GM21576 (cell line): ENCODE results near the gene CAV3.

ENCODE experiments used
- ATAC-seq: cut with Tn5 transposase; IDR thresholded peaks from one replicate; pipeline ENCODE4 v1.9.1; 2021; ENCODE audit warnings: mild to moderate bottlenecking, moderate library complexity; ENCODE audit not compliant: unreplicated experiment

Gene CAV3

DNA sequence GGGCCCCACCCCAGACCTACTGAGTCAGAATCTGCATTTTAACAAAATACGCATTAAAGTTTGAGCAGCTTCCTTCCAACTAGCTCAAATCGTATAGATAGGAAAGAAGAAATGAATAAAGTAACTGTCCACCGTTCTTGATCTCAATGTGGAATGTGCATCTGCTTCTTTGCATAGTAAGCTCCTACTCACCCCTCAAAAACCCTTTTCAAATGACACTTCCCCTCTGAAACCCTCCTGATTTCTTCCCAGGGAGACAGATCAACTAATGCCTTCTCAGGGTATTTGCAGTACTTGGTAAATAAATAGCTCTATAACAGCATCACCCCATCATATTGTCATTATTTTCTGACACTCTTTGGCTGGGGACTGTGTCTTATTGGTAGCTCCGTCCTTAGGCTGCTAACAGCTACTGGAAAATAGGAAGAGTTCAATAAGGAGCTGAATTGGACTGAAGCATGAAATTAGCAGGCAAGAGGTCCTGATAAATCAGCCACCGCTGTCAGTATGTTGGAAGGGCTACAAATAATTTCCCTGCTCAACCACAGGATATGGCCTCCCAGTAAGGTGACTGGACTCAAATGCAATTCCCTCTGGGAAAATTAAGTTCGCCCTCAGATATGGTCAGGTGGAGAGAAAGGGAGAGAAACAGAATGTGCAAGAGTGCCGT lies 25.6 kb downstream of the CAV3 start:
- no peak for ATAC-seq

GRCh38 chr3:8760091-8760490 lies 26.5 kb downstream of the CAV3 start:
- no peak for ATAC-seq

- ATAC-seq: no peak
Observed at GRCh38 chr3:8760506-8760905, 26.9 kb downstream of the CAV3 start.

GRCh38 chr3:8761866-8762265 lies 28.3 kb downstream of the CAV3 start:
- no peak for ATAC-seq

DNA sequence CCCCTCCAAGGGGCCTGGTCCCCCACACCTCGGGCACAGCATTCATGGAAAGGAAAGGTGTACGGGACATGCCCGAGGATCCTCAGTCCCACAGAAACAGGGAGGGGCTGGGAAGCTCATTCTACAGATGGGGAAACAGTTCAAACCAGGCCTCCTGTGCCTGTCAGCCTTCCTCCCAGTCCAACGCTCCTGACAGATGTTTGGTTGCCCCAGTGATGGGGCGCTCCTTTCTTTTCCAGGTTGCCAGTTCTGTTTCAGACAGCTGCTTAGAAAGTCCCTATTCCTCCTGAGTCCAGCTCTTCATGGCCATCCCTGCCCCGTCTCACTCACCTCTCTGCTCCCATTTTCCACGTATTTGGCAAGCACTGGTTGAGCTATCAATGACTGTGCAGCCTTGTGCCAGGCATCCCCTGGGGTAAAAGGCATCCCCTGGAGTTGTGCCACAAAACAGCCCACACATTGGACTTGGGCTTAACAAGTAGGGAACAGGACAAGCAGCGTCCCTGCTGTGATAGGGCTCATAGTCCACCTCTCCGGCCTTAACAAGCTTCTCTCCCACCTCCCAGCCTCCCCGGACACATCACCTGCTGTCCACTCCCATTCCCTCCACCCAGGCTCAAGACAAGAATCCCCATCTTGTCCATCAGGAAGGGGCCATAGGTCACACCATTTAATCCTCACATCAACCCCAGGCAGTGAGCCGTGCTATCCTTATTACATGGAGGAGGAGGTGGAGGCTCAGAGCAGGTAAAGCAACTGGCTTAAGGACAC lies 29.2 kb downstream of the CAV3 start:
- no peak for ATAC-seq

DNA sequence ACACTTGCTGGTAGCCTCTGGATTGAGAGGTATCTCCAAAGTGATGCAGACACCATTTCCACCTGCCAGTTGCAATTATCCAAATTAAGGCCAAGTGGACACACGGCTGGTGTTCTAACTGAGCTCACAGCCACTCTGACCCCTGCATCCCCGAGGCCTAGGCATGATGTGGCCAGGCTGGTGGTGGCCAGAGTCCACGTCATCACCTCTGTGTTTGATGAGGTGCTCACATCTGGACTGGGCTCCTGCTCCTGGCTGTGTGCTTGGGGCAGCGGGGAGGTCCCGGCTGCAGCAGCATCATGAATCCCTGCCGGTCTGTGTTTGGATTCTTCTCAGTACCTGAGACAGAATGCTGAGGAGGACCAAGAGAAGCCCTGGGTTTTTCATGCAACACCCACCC lies 30.9 kb downstream of the CAV3 start:
- ATAC-seq: no peak

DNA sequence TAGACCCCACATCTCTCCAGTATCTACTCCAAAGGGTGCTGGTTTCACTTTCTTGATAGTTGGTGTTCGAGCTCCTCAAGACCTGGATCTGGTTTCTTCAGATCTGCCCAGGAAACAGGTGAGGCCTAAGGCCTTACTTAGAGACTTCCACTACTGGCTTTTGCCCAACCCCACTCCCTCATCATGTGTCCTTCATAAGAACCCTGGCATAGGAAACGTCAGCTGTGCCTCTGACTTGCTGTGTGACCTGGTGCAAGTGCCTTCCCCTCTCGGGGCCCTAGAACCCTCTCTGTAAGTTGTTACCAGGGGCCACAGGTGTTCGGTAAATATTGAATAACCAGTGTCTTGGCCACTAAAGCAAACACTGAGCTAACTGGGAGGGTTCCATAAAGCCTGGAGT lies 31.9 kb downstream of the CAV3 start:
- no peak for ATAC-seq

DNA sequence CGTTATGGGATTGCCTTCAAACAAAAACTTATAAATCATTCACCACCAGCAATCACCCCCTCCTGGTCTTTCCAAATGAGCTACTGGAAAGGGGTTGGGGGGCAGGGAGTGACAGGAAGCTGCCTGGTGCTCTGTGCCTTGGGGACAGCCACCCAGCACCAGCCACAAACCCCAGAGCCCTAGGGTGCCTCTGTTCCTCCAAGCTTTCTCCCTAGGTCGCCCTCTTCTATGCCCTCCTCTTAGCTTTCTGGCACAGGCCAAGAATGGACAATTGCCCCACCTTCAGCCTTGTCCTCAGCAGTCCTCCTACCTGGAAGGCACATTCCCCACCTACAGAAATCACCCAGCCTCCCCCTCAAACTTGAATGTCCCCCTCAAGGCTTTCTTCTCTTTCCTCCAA lies 32.5 kb downstream of the CAV3 start:
- ATAC-seq: no peak

- no peak for ATAC-seq
Observed at GRCh38 chr3:8767256-8767666, 33.7 kb downstream of the CAV3 start.

DNA sequence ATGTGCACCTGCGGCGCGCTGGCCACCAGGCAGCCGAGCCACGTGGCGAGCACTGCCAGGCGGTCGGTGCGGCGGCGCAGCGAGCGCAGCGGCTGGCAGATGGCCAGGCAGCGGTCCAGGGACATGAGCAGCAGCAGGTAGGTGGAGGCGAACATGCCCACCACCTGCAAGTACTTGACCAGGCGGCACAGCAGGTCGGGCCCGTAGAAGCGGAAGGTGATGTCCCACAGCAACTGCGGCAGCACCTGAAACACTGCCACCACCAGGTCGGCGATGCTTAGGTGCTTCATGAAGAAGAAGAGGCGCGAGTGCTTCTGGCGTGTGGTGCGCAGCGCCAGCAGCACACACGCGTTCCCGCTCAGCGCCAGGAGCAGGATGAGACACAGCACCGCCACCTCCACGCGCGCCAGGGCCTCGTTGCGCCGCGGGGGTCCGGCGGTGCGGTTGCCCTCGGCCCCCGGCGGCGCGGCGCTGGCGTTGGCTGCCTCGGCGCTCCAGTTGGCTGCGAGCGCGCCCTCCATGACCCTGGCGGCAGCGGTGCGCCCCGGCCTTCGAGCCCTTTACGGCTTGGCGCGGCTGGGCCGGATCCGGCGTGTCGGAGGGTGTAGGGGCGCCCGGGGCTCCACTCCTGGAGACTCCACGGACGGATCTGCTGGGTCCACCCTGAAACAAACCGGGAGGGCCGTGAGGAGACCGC lies 34.2 kb downstream of the CAV3 start:
- ATAC-seq: peak; percentile 44

DNA sequence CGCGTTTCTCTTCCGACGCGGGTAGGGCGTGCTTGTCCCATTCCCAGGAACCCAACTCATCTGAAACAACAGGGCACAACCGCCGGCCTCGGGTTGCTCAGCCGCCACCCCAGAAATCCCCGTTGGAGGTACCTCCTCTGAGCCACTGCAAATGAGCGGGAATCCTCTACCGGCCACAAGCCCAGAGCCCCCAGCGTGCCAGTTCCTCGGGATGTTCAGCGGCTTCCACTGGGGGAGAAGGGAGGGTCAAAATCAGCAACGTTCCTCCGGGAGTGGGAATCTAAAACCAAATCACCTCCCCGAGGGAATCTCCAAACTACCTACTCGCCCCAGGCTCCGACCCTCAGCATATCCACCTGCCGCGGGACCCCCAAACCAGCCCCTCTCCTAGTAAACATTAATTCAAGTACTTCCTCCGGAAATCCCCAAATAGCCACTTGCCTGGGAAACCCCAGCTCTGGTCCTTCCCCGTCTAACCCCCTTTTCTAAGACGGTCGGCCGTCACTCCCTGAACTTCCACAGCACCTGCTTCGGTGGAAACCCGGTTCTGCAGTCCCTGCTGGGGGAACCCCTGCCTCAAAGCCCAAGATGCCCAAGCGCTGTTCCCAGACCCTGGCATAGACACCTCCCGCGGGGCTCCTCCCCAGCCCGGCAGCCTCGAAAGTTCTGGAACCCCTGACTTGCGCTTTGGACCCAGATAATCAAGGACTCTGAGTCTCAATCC lies 34.9 kb downstream of the CAV3 start:
- ATAC-seq: peak; percentile 23

- ATAC-seq: peak; percentile 73
Observed at GRCh38 chr3:8769088-8769822, 35.7 kb downstream of the CAV3 start, which contains the start of gene OXTR. TSS of gene OXTR (minus strand) at chr3:8769613. CDS start at chr3:8768187, 1,426 bp downstream.

GRCh38 chr3:8773941-8774542 lies 40.4 kb downstream of the CAV3 start:
- ATAC-seq: no peak

DNA sequence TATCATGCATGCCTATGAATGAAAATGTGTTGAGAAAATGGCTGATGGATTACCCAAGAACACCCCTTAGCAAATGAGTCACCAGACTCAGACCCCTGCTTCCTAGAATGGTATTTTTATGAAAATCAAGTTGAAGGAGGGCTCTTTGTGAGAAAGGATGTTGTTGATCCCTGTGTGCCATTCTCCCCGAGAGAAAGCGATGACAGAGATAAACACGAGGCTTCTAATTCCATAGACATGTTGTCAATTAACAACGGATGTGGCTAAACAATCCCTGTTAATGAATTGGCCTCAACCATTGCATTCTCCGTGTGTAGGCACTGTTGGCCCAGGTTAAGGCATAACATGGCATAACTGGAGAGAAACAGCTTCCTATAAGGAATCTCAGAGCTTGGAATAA lies 41.6 kb downstream of the CAV3 start:
- no peak for ATAC-seq

- no peak for ATAC-seq
Observed at GRCh38 chr3:8775602-8776001, 42.0 kb downstream of the CAV3 start.

GRCh38 chr3:8776406-8776805 lies 42.8 kb downstream of the CAV3 start:
- no peak for ATAC-seq

- no peak for ATAC-seq
Observed at GRCh38 chr3:8777201-8777977, 43.8 kb downstream of the CAV3 start.

DNA sequence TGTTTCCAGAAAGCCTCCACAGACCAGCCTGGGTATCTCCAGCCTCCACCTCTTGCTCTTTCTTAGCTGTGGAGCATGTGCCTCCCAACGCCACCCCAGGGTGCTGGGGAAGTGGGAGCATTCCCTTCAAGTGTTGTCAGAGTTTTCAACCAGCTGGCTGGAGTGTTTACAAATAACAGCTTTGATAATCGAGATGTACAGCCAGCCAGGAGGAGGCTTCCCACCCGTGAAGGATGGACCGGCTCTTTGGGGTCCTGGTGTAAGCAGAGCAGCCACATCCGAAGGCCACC lies 44.3 kb downstream of the CAV3 start:
- no peak for ATAC-seq

- ATAC-seq: no peak
Observed at GRCh38 chr3:8778475-8778874, 44.9 kb downstream of the CAV3 start.

GRCh38 chr3:8780279-8780678 lies 46.7 kb downstream of the CAV3 start:
- no peak for ATAC-seq
